Ectodermal cell (in vitro differentiated cells): ENCODE data around the gene FBXL20.
"Not testable (repeated sequence)": the region's sequence is repeated elsewhere in the genome, so short reads cannot be mapped to it uniquely, and the experiment has no call there.

Experiments
- H3K27ac ChIP-seq: 2 replicates; pipeline ENCODE4 v1.7.0; 2013; ENCODE audit warnings: mild to moderate bottlenecking, low read depth, low read length; ENCODE audit not compliant: insufficient read depth, poor library complexity, severe bottlenecking
- H3K27me3 ChIP-seq: 2 replicates; pipeline ENCODE4 v1.7.0; 2013; ENCODE audit warnings: mild to moderate bottlenecking, low read length; ENCODE audit not compliant: insufficient read depth, control insufficient read depth, poor library complexity, severe bottlenecking
- H3K36me3 ChIP-seq: one replicate; pipeline ENCODE4 v1.7.0; 2013; ENCODE audit warnings: low read length; ENCODE audit not compliant: control insufficient read depth, insufficient read depth
- H3K4me1 ChIP-seq: one replicate; pipeline ENCODE4 v1.7.0; 2013; ENCODE audit warnings: low read length; ENCODE audit not compliant: control insufficient read depth, insufficient read depth
- H3K4me3 ChIP-seq: 2 replicates; pipeline ENCODE4 v1.7.0; 2013; ENCODE audit warnings: low read depth, low read length, control low read depth; ENCODE audit not compliant: insufficient read depth
- H3K9me3 ChIP-seq: 2 replicates; pipeline ENCODE4 v1.7.0; 2013; ENCODE audit warnings: mild to moderate bottlenecking, low read length, moderate library complexity; ENCODE audit not compliant: control insufficient read depth
- WGBS, 2 experiments: methylation state at CpG; one replicate each; pipeline ENCODE4 v1.1.7; 2013; ENCODE audit warnings: missing lambda C conversion rate in 2 of 2; 5-methylcytosine and 5-hydroxymethylcytosine counted together

Gene FBXL20

DNA sequence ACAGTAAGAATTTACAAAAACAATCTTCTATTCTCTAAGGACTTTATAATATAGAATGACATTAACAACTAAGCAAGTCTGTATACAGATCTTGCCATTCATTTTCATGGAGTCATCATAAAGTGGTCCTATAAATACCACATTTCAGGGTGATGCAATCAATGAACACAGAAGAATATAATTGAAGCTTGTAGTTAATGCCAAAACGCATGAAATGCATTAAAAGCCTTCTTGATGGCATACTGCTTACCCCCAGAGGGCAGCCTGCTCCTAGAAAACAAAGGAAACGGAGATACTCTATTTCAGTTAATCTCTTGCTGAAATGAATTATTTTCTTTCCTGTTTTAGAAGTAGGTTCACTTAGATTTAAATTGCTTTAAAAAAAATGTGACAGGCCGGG, 130.5 kb downstream of the FBXL20 start:
- Histone ChIP-seq H3K4me1 (no peaks in the 10 kb centered on the region), H3K27me3 (no peaks in the 10 kb centered on the region), H3K27ac (no peak overlapping the region), H3K4me3 (no peak overlapping the region), H3K36me3 (peaks cover 17% of the 10 kb centered on the region), H3K9me3 (no peaks in the 10 kb centered on the region)
- WGBS, 2 experiments, result 59 to 67% methylated on average over 3 of the region's 3 CpGs

DNA sequence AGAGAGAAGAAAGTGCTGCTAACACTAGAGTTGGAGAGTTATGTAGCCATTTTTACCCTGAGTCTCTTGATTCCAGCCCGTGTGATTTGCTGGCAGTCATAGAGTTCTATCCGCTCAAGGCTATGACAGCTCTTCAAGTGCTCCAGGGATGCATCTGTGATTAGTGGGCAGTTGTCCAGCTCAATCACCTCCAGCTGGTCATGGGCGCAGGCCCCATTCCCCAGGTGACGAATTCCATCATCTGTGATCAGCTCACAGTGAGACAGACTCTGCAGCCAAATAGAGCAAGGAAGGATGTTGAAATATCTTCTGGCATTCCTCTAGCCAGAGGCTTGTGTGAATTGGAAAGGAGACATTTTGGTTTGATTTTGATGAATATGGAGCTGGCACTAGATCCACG, 137.3 kb downstream of the FBXL20 start:
- no peaks in the 10 kb centered on the region for H3K9me3 ChIP-seq
- WGBS, 2 experiments, result 93 to 94% methylated on average over 5 of the region's 5 CpGs
- peaks cover 16% of the 10 kb centered on the region for H3K36me3 ChIP-seq
- H3K27ac ChIP-seq, result no peak overlapping the region
- no peaks in the 10 kb centered on the region for H3K27me3 ChIP-seq
- no peaks in the 10 kb centered on the region for H3K4me1 ChIP-seq
- no peak overlapping the region for H3K4me3 ChIP-seq

DNA sequence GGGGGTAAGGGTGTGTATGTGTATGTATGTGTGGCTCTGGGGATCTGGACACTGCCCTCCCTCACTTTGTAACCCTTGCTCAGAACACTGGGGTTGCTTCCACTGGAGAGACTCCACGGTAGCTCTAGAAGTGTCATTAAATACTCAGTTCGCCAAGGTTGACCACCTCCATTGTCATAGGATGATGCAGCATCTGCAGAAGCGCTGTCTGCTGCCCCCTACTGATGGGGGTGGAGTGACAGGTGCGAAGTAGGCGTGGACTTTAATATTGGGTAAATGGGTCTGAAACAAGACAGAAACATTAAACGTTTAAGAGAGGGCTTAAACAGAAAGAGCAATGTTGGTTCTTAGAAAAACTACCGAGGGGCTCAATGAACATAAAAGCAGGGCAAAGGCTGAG, 140.1 kb downstream of the FBXL20 start:
- no peak overlapping the region for H3K27ac ChIP-seq
- H3K36me3 ChIP-seq, result peaks cover 20% of the 10 kb centered on the region
- no peaks in the 10 kb centered on the region for H3K4me1 ChIP-seq
- no peaks in the 10 kb centered on the region for H3K9me3 ChIP-seq
- no peak overlapping the region for H3K4me3 ChIP-seq
- no peaks in the 10 kb centered on the region for H3K27me3 ChIP-seq
- 85 to 86% methylated on average over 7 of the region's 7 CpGs for WGBS, 2 experiments

DNA sequence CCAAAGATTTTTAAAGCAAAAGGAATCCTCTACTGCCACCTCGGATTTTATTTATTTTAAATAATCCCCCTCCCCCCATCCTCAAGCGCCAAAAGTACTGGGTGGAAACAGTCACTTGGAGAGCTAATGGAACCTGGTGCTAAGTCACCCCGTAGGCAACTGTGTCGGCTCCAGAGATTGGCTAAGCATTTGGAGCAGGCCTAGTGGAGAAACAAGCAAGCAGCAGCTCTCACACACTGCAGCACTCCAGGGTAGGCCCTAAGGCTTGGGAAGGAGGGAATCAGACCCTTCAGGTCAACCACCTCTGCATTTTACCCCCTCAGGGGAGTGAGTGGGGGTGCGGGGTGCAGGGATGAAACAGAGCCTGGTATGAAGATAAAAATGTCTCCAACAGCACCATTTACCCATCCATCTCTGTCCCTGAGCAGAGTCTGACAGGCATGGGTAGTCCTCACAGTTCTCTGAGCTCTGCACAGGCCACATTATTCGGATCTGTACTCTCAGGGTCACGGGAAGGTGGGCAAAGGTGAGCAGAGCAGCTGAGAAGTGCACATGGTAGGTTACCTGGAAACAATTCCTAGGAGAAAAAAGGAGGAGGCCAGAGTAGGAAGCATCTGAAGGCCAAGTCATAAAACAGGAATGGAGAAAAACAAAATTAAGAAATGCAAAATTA, 148.5 kb downstream of the FBXL20 start:
- peaks cover 3% of the 10 kb centered on the region for H3K36me3 ChIP-seq
- WGBS, 2 experiments, result 85% methylated on average over 7 of the region's 7 CpGs
- no peaks in the 10 kb centered on the region for H3K9me3 ChIP-seq
- H3K4me1 ChIP-seq, result no peaks in the 10 kb centered on the region
- no peaks in the 10 kb centered on the region for H3K27me3 ChIP-seq
- no peak overlapping the region for H3K4me3 ChIP-seq
- H3K27ac ChIP-seq, result no peak overlapping the region

DNA sequence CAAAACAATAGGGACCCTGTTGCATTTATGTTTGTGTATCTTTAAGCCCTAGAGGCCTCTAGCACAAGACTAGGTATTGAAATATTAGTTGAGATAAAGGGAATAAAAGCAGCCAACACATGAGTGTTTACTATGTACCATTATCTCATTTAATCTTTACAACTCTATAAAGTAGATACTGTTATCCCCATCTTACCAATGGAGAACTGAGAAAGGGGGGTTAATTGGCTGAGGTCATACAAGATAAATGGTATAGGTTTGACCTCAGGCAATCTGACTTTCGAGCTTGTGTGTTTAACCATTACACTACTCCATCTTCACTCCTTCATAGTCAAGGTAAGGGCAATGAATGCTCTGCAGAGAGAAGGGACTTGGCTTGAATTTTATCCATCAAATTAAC, 149.4 kb downstream of the FBXL20 start:
- no peak overlapping the region for H3K27ac ChIP-seq
- H3K9me3 ChIP-seq, result no peaks in the 10 kb centered on the region
- WGBS, 2 experiments, result 100% methylated on average over 1 of the region's 1 CpG; no CpG with 5 or more reads in 1 of the 2 experiments
- no peaks in the 10 kb centered on the region for H3K36me3 ChIP-seq
- no peaks in the 10 kb centered on the region for H3K27me3 ChIP-seq
- H3K4me3 ChIP-seq, result no peak overlapping the region
- no peaks in the 10 kb centered on the region for H3K4me1 ChIP-seq

DNA sequence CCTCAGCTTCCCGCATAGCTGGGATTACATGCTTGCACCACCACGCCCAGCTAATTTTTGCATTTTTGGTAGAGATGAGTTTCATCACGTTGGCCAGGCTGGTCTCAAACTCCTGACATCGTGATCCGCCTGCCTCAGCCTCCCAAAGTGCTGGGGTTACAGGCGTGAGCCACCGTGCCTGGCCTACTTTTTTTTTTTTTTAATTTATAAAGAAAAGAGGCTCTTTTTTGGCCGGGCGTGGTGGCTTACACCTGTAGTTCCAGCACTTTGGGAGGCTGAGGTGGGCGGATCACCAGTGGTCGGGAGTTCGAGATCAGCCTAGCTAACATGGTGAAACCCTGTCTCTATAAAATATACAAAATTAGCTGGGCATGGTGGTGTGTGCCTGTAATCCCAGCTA, 151.3 kb downstream of the FBXL20 start:
- WGBS, 2 experiments, result 92 to 95% methylated on average over 12 of the region's 12 CpGs
- not testable (repeated sequence) for H3K4me3 ChIP-seq, H3K9me3 ChIP-seq, H3K36me3 ChIP-seq, H3K27me3 ChIP-seq, H3K4me1 ChIP-seq, H3K27ac ChIP-seq

DNA sequence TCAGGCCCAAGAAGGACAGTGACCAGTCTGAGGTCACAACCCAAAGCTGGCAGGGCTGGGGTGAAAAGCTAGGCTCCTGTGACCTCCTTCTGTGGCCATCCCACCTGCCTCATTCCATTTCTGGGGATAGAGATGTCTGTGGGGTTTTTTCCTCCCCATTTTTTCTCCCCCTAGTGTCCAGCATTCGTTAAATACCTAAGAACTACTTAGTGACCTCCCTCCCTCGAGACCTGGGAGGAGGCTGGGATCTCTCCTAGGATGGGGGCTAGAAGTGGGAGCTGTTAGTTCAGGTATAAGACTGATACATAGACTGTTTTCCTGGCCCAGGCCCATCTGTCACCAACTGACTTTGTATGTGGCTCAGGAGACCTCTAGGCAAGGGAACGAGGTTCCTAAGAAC, 155.2 kb downstream of the FBXL20 start:
- no peaks in the 10 kb centered on the region for H3K9me3 ChIP-seq
- peaks cover 4% of the 10 kb centered on the region for H3K4me1 ChIP-seq
- H3K4me3 ChIP-seq, result no peak overlapping the region
- no peaks in the 10 kb centered on the region for H3K27me3 ChIP-seq
- H3K27ac ChIP-seq, result no peak overlapping the region
- WGBS, 2 experiments, result 68 to 100% methylated on average over 1 to 3 of the region's 3 CpGs
- no peaks in the 10 kb centered on the region for H3K36me3 ChIP-seq

DNA sequence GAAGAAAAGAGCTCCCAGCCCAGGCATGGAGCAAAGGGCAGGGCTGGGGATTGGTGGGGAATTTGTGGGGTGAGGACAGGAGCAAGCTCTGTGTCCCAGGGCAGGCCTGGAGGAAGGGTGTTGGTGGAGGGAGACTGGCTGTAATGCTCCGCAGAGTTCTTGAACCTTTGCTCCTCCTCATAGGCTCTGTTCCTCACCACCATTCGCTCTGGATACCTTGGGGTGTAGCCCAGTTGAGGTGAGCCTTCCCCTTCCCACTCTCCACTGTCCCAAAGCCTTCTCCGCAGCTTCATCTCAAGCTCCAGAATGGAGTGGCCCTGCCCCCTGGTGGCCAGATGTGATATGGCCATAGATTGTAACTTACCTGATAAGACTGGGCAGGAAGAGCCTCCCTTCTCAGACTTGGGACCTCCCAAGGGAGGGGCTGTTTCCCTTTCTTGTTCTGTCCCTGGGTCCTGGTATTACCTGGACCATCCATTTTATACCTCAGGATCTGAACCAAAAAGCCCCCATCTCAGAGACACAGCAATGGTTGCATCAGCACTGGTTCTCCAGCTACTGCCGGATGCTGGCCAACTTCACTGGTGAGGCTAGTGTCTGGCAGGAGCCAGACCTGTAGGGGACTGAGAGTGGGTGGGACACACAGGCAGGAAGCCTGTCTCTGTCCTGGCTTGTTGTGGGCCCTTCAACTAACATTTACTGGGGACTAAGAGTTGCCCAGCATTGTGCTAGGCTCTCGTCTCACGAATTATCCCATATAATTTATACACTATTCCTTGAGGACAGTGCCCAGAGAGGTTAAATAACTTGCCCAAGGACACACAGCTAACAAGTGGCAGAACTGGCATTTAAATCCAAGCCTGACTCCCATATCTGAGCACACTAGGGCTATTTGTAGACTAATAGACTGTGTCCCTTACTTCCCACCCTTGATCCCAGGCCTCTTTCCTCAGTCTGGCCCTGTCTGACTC, 156.5 kb downstream of the FBXL20 start:
- WGBS, 2 experiments, result 48 to 51% methylated on average over 6 of the region's 6 CpGs
- peaks cover 4% of the 10 kb centered on the region for H3K4me1 ChIP-seq
- H3K36me3 ChIP-seq, result no peaks in the 10 kb centered on the region
- H3K9me3 ChIP-seq, result no peaks in the 10 kb centered on the region
- H3K4me3 ChIP-seq, result no peak overlapping the region
- H3K27ac ChIP-seq, result no peak overlapping the region
- H3K27me3 ChIP-seq, result no peaks in the 10 kb centered on the region

DNA sequence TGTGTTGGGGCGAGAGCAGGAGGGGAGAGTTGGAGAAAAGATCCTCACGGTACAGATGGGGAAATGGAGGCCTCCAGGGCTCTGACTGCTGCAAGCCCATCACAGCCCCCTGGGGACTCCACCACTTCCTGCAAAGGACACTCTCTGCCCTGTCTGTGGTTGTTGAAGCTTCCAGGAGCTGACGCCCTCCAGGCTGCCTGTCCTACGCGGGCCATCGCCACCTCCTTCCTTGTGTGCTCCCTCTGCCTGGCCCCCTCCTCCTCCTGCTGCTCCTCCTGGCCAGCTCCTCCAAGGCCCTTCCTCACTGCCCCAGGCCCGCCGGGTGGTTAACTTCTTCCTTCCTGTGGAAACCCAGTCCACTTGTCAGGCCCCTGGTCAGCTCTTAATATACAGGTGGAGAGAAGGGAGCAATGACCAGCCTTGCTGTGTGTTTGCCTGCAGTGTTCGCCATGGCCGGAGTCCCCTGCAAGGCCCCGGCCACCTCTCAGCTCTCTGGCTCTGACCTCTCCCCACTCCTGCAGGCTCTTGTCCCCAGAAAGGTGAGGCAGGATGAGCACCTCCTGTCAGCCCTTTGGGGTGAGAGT, 157.3 kb downstream of the FBXL20 start:
- Histone ChIP-seq H3K36me3 (no peaks in the 10 kb centered on the region), H3K27me3 (no peaks in the 10 kb centered on the region), H3K27ac (no peak overlapping the region), H3K4me3 (no peak overlapping the region), H3K4me1 (peaks cover 4% of the 10 kb centered on the region), H3K9me3 (no peaks in the 10 kb centered on the region)
- WGBS, 2 experiments, result 81 to 82% methylated on average over 11 of the region's 11 CpGs

DNA sequence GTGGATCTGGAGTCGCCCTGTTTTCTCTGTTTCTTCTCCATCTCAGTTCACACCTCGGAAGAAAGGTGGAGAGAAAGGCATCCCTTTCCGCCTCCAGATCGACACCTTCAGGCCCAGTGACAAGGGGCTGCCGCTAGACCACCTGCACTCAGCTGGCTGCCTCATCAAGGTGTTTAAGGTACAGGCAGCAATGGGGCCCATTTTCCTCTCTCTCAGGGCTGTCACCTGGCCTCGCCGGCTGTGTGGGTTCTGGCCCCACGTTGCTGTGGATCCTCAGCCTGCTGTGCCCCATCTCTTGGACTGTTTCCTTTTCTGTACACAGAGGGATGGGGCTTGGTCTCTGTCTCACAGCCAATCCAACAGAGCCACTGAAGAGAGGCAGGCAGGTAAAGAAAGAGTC, 158.3 kb downstream of the FBXL20 start:
- 92% methylated on average over 8 of the region's 8 CpGs for WGBS, 2 experiments
- no peaks in the 10 kb centered on the region for H3K27me3 ChIP-seq
- H3K4me1 ChIP-seq, result peaks cover 4% of the 10 kb centered on the region
- no peak overlapping the region for H3K27ac ChIP-seq
- H3K36me3 ChIP-seq, result no peaks in the 10 kb centered on the region
- no peaks in the 10 kb centered on the region for H3K9me3 ChIP-seq
- H3K4me3 ChIP-seq, result no peak overlapping the region
